Measurements from ENCODE around the gene CNTLN. TPM values are rescaled to one million over a fixed set of nuclear protein-coding genes. Genes with fewer than 3 reads are reported as not detected.

Gene CNTLN
- total and polyA plus RNA-seq, 2 experiments from 2014 or later = 17.7 to 21.8 TPM

- TF ChIP-seq STAT1 (IDR thresholded peaks at IDR 0.05; ENCODE audit: unreplicated experiment) (no peak), NANOG (IDR thresholded peaks at IDR 0.05; ENCODE audit: borderline replicate concordance) (no peak)
Observed at GRCh38 chr9:17272536-17272935, 137.7 kb downstream of the CNTLN start (continued).

GRCh38 chr9:17280350-17281012 is 145.6 kb downstream of the CNTLN start:
- H3K9me3 Mint-ChIP-seq = peaks cover 15% of the 10 kb centered on the region
- Histone ChIP-seq H3K4me1 (ENCODE audit: insufficient read depth) (no peaks in the 10 kb centered on the region), H3K4me3 (no peak overlapping the region), H3K4me2 (no peak overlapping the region), H3K36me3 (ENCODE audit: insufficient read depth) (0 out of 2 replicates have a peak, but pooled peaks cover 4% of the 10 kb centered on the region), H3F3A (replicated peaks; ENCODE audit: low read depth) (no peaks in the 10 kb centered on the region), H3K9me2 (ENCODE audit: insufficient read depth) (no peaks in the 10 kb centered on the region), H3K27ac (ENCODE audit: low read depth) (no peak overlapping the region), H3K27me3 (ENCODE audit: insufficient read depth) (no peaks in the 10 kb centered on the region), H4K20me1 (replicated peaks; ENCODE audit: insufficient read depth) (no peaks in the 10 kb centered on the region), H3K79me2 (replicated peaks; ENCODE audit: insufficient read depth) (peaks cover 7% of the 10 kb centered on the region; the same call in 1 of the 2 replicates), H2AFZ (no peak overlapping the region)
- no peak overlapping the region for H3K4me3 Mint-ChIP-seq
- peaks cover 8% of the 10 kb centered on the region; the same call in 2 of the 3 replicates for H3K4me1 Mint-ChIP-seq
- no peak for DNase-seq (ENCODE audit: low spot score)
- no peak for ATAC-seq
- H3K27ac Mint-ChIP-seq = no peak overlapping the region
- H3K27me3 Mint-ChIP-seq (ENCODE audit: insufficient read depth, low read depth, poor library complexity) = peaks cover 2% of the 10 kb centered on the region
- peaks cover 36% of the 10 kb centered on the region; the same call in 2 of the 3 replicates for H3K36me3 Mint-ChIP-seq (ENCODE audit: low read depth)
- TF ChIP-seq CREB1 (CRISPR knock-in tag; IDR thresholded peaks at IDR 0.05; ENCODE audit: low read depth) (no peak), ZNF462 (CRISPR knock-in tag; IDR thresholded peaks at IDR 0.05) (no peak), REST (IDR thresholded peaks at IDR 0.05; ENCODE audit: unreplicated experiment) (no peak), EZH2phosphoT487 (IDR thresholded peaks at IDR 0.05; ENCODE audit: unreplicated experiment) (no peak), NANOG (IDR thresholded peaks at IDR 0.05; ENCODE audit: borderline replicate concordance) (no peak), POLR2AphosphoS5 (IDR thresholded peaks at IDR 0.05; ENCODE audit: low read depth) (no peak), ETS1 (IDR thresholded peaks at IDR 0.05) (no peak), ZNF331 (CRISPR knock-in tag; IDR thresholded peaks at IDR 0.05; ENCODE audit: low read depth) (no peak), EZH2 (IDR thresholded peaks at IDR 0.05; ENCODE audit: low read depth, unreplicated experiment) (no peak), CTCF (conservative IDR thresholded peaks at IDR 0.05; ENCODE audit: low read depth in 2 of 2) (no peak), JUNB (IDR thresholded peaks at IDR 0.05; ENCODE audit: unreplicated experiment) (no peak)
